A549 (cell line): ENCODE results near the gene MAML3.

Source experiments
- ATOH8 ChIP-seq: fragments of 250-450 bp; sonication (Bioruptor Pico); IDR thresholded peaks from 2 replicates; pipeline ENCODE4 v1.5.0; 2020; ENCODE audit warnings: low read depth, mild to moderate bottlenecking, moderate library complexity
- POLR2A ChIP-seq: IDR thresholded peaks from 2 replicates; pipeline ENCODE4 v1.6.1; 2012; ENCODE audit warnings: mild to moderate bottlenecking, low read length
- REST ChIP-seq: fragments of 200-600 bp; sonication (generic); IDR thresholded peaks from 2 replicates; pipeline ENCODE4 v1.6.1; 2016; ENCODE audit warnings: antibody characterized with exemption, mild to moderate bottlenecking, moderate library complexity
- SREBF2 ChIP-seq: fragments of 450-650 bp; IDR thresholded peaks from 2 replicates; pipeline ENCODE4 v1.6.1; 2014; ENCODE audit warnings: mild to moderate bottlenecking, moderate library complexity
- TF ChIP-seq, protein P1 (sequence below): fragments of >200 bp; sonication (Bioruptor Twin); formaldehyde crosslinking; IDR thresholded peaks from 3 replicates; pipeline ENCODE4 v1.5.1; 2016

DNA sequence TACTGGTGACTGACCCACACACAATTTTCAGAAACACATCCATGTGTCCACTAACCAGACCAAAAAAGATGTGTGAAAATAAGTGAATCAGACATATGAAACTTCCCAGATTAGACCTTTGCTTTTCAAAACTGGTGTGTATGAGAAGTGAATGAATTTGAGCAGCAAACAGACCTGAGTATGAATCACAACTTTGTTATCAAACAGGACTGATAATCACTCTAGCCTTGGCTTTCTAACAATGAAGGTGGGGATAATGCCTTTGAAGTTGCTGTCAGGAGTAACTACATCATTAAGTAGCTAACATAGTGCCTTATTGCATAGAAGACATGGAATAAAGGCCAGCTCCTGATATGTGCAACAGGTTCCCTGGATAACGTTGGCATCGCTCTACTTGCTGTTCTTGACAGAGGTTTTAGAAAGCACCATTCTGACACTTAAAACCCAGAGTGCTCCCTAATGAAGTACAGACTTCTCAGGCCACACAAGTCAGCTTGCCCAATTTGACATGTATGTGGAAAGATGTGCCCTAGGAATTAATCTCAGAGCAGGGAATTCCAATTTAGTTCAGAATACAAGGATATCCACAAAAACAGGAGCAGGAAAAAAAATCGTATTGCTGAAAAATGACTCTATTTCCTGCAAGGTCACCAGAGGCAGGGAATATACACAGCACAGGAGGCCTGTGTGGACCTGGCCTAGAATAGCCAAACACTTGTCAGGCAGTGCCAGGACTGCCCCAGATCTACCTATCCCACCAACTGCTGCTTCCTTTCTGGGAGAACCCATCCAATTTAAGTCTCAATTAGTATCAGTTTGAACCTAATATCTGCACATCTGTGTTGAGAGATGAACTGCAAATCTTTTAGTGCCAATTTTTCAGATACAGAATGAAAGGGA lies 87.7 kb downstream of the MAML3 start:
- TF ChIP-seq ATOH8 (CRISPR knock-in tag) (no peak), SREBF2 (no peak), REST (no peak), POLR2A (no peak)
- TF ChIP-seq, protein P1, sequence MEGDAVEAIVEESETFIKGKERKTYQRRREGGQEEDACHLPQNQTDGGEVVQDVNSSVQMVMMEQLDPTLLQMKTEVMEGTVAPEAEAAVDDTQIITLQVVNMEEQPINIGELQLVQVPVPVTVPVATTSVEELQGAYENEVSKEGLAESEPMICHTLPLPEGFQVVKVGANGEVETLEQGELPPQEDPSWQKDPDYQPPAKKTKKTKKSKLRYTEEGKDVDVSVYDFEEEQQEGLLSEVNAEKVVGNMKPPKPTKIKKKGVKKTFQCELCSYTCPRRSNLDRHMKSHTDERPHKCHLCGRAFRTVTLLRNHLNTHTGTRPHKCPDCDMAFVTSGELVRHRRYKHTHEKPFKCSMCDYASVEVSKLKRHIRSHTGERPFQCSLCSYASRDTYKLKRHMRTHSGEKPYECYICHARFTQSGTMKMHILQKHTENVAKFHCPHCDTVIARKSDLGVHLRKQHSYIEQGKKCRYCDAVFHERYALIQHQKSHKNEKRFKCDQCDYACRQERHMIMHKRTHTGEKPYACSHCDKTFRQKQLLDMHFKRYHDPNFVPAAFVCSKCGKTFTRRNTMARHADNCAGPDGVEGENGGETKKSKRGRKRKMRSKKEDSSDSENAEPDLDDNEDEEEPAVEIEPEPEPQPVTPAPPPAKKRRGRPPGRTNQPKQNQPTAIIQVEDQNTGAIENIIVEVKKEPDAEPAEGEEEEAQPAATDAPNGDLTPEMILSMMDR = no peak
